CD4-positive, alpha-beta T cell treated with Interleukin-1 beta for 1 hour (primary cell): ENCODE measurements around the gene PPP6R2.
"Not testable (repeated sequence)": the region's sequence is repeated elsewhere in the genome, so short reads cannot be mapped to it uniquely, and the experiment has no call there.

Experiments
- DNase-seq, 2 donors: peaks; one replicate each; pipeline ENCODE4 v3.0.0-alpha.2; 2020 to 2022

The PPP6R2 gene

GRCh38 chr22:50319503-50319951 is 23.6 kb upstream of the PPP6R2 start:
- DNase-seq = no peak

- DNase-seq = no peak
These were observed 23.0 kb upstream of the PPP6R2 start for GRCh38 chr22:50320116-50320515.

GRCh38 chr22:50320671-50321325 is 22.3 kb upstream of the PPP6R2 start:
- DNase-seq = no peak

- DNase-seq = not testable (repeated sequence)
These were observed 20.6 kb upstream of the PPP6R2 start for GRCh38 chr22:50322382-50323104.

- no peak for DNase-seq
These were observed 19.2 kb upstream of the PPP6R2 start for GRCh38 chr22:50323900-50324299.

GRCh38 chr22:50325444-50326224 is 17.5 kb upstream of the PPP6R2 start:
- DNase-seq = no peak

- no peak for DNase-seq
These were observed 16.7 kb upstream of the PPP6R2 start for GRCh38 chr22:50326225-50326955.

- DNase-seq = peak; percentile 72 to 79
These were observed 16.0 kb upstream of the PPP6R2 start, which contains the start of gene DENND6B for GRCh38 chr22:50326956-50327710. Gene DENND6B, minus strand, starts transcription at chr22:50327012. Its CDS starts 24 bp downstream, at chr22:50326988.

- DNase-seq = no peak
These were observed 15.5 kb upstream of the PPP6R2 start for GRCh38 chr22:50327711-50328019.

GRCh38 chr22:50329236-50329635 is 13.9 kb upstream of the PPP6R2 start:
- no peak for DNase-seq

- not testable (repeated sequence) for DNase-seq
These were observed 8.7 kb upstream of the PPP6R2 start for GRCh38 chr22:50334433-50334832.

GRCh38 chr22:50337262-50338041 is 5.7 kb upstream of the PPP6R2 start:
- no peak for DNase-seq

- no peak for DNase-seq
These were observed 5.0 kb upstream of the PPP6R2 start for GRCh38 chr22:50338042-50338573.

- no peak for DNase-seq
These were observed 4.2 kb upstream of the PPP6R2 start for GRCh38 chr22:50338860-50339462.

GRCh38 chr22:50339945-50340879 is 2.9 kb upstream of the PPP6R2 start:
- DNase-seq = peak; percentile 13 to 24

- DNase-seq = peak; percentile 87 to 89
These were observed 1.0 kb upstream of the PPP6R2 start for GRCh38 chr22:50341977-50342650.

GRCh38 chr22:50343541-50343935 is 411 bp downstream of the PPP6R2 start:
- DNase-seq = peak in 1 of 2 donors; percentile 3

- DNase-seq = no peak
These were observed 3.3 kb downstream of the PPP6R2 start for GRCh38 chr22:50346470-50346869.

- no peak for DNase-seq
These were observed 4.0 kb downstream of the PPP6R2 start for GRCh38 chr22:50347157-50347556.
